ENCODE measurements around the gene TMEM252.

DNA sequence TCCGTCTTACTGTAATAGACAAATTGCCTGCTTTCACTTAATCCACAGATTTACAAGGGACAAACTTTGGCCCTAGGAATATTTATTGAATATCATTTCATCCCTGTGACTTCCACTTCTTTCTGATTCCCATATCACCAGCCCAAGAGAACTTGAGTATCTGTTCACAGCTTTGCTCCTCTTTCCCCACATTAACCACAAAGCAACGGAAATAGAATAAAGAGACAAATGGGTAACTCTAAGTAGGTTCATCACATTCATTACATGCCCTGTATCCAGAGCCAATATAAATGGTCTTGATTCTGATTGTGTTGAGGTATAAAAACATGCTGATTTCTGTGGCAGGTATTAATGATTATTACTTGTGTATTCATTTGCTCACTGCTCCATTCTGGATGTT, 41.9 kb downstream of the TMEM252 start:
- TF ChIP-seq FOXA1 (IDR thresholded peaks at IDR 0.05): no peak
- TF ChIP-seq SP1 (IDR thresholded peaks at IDR 0.05): no peak
- TF ChIP-seq FOXK2 (IDR thresholded peaks at IDR 0.05): no peak
- no peak for TF ChIP-seq NFRKB (IDR thresholded peaks at IDR 0.05)
- no peak for TF ChIP-seq HDGF (IDR thresholded peaks at IDR 0.05; ENCODE audit: borderline replicate concordance)
- TF ChIP-seq SUZ12 (IDR thresholded peaks at IDR 0.05): no peak

All from HEK293T (cell line).